C1 segment of cervical spinal cord (tissue), 14 donors: ENCODE data around the gene TMX2.

ENCODE experiments used
- DNase-seq, 14 donors: peaks; one replicate each; lab custom pipeline; 2025; lab: John Stamatoyannopoulos, UW

Gene TMX2

DNA sequence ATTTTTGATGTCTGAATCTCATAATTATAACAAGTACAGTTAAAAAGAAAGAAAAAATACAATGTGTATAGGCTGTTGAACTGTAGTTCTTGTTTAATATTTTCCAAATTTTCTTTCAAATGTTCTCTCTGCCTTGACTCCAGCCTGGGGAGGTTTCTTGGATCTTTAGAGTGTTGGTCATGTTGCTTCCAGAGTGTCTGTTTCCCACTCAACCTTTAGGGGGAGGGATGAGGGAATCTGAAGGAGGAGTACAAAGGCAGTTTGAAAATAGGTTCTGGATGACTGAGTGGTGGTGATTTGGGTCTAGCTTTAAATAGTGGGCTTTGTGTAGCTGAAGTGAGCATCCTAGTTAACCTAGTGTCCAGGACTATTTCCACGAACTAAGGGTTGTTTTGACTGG lies 51.2 kb downstream of the TMX2 start:
- peak in 2 of 14 donors; percentile 10 to 29 for DNase-seq

DNA sequence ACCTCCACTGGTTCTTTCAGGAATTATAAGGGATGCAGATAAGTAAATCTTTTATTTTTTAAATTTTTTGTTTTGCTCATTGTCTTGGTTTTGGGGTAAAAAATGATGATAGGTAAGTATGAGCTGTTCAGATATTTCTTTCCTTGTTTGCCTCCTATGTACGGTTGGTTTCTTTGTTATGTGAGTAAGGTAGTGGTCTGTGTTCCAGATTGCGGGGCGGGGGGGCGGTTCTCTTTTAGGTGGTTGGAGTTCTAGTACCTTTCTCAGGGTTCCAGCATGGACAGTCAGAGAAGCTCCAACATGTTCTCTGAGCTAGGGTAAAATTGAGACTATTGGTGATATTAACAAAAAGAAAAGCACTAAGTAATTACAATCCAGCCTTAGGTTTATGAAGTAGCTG lies 51.6 kb downstream of the TMX2 start:
- no peak for DNase-seq

DNA sequence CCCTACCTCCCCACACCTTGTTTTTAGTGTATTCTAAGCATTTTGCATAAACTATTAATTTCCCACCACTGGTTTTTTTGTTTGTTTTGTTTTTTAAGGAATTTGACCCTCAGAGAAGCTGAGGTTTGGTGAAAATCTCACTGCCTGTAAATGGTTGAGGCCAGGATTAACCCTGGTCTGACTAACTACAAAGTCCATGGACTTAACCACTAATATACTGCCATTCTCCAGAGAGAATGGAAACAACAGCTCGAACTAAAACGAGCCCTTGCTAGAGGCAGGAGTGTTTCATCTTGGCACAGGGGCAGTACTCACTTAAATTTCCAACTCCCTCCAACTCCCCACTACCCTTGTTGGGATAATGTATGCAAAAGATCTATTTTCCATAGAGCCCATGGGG lies 52.2 kb downstream of the TMX2 start:
- no peak for DNase-seq

DNA sequence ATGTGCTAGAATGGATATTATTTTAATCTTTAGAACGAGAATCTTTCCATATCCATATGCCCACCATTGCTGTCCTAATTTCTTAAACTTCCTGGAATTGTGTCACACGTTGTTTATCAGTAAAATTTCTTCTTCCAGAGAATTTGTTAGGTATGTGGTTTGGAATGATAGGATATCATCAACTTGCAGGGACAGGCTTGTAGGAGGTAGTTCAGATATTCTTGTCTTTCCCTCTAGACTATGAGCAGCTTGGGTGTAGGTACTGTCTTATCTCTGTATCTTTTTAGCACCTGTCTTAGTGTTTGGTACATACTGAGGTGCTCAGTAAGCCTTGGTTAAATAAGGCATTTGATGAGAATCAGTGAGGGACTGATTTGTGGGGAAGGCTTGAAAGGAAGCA lies 52.6 kb downstream of the TMX2 start:
- DNase-seq = no peak

DNA sequence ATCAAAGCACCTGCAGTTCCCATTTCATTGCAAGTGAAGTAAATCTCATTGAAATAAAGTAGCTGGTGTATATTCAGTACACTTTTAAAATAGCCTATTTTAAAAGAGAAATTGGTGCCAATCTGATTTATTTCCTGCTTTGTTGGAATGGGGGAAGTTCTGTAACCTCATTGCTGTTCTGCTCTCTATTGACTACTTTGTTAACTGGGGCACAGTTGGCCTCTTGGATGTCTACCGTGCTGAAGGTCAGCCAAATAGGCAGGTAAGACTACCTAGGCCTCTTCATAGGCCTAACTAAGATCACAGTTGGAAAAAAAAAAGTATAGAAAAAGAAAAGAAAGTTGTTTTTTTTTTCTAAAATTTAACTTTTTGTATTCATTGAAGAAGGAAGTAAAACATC lies 58.4 kb downstream of the TMX2 start:
- no peak for DNase-seq

DNA sequence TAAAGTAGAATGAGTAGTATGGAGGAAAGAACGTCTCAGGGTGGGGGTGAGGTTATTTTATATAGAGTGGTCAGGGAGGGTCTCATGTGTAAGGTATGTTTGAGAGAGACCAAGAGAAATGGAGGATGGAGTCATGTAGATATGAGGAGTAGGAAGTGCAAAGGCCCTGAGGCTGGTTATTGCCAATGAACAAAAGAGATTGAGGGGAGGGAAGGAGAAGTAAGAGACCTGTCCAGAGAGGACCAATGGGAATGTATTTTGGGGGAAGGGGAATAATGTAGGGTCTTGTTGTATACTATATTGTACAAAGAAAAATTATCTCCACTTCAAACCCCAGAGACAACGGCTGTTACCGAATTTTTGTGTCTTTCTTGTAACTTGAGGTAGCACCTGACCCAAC lies 59.0 kb downstream of the TMX2 start:
- DNase-seq = no peak

DNA sequence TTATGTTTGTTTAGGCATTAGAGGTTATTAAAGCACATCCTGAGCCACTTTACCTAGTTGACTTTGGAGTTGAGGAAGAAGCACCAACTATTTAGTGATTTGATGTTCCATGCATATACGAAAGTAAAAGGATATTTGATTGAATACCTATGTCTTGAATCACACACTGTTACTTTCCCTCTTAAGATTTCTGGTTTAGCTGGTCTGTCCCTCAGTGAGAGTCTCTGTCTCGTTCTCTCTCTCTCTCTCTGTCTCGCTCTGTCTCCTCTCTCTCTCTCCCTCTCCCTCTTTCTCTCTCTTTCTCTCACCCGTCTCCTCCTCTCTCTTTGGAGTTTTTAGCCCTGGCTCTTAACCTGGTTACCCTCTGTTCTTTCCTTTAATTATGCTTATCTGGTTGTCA lies 60.2 kb downstream of the TMX2 start:
- DNase-seq = no peak

DNA sequence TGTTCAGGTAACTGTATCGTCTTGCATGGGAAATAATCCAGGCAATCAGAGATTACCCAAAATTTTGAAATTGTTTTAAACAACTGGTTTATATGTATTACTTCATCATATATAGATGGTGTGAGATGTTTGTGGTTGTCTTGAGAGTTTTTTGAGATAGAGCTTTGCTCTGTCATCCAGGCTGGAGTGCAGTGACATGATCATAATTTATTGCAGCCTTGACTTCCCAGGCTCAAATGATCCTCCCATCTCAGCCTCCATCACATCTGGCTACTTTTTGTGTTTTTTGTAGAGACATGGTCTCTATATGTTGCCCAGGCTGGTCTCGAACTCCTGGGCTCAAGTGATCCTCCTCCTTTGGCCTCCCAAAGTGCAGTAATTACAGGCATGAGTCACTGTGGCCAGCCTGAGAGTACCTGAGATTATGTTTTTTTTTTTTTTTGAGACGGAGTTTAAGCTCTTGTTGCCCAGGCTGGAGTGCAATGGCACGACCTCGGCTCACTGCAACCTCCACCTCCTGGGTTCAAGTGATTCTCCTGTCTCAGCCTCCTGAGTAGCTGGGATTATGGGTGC lies 60.7 kb downstream of the TMX2 start:
- no peak for DNase-seq

DNA sequence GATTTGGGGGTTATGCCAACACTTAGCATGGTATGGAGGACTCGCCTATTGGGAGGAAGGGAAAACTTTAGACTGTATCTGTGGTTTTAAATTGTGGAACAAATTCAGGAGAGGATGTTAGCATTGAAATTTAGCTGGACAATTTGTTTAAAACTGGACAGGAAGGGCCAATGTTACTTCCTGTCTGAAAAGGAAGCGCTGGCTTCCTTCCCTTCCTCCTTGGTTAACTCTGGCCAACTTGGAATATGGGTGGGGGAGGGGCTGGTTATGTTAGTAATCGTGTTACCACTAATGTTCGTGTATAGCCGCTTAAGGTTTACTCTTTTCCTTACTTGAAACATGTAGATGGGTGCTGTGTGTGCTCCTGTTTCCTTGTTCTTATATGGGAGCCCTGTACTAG lies 63.1 kb downstream of the TMX2 start:
- no peak for DNase-seq

DNA sequence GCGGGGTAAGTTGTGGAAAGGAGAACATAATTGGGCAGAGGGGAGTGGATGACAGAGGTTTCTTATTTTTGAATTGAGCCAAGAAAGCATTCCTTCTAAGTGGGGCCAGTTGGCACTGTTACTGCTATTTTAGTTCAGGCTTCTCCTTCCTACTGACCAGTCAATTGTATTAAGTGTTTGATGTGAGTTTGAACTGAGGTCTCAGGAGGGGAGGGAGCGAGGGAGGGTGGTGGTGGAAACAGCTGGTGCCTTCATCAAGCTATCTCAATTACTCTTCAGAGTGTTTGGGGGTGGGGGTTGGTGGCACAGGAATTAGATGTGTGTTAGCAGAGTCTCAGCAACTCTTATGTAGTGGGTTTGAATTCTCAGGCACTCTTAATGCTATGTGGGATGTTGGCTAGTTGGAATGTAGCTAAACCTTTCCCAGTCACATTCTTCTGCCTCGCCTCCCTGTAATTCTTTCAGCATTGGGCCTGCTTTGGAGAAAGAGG lies 63.7 kb downstream of the TMX2 start:
- no peak for DNase-seq

DNA sequence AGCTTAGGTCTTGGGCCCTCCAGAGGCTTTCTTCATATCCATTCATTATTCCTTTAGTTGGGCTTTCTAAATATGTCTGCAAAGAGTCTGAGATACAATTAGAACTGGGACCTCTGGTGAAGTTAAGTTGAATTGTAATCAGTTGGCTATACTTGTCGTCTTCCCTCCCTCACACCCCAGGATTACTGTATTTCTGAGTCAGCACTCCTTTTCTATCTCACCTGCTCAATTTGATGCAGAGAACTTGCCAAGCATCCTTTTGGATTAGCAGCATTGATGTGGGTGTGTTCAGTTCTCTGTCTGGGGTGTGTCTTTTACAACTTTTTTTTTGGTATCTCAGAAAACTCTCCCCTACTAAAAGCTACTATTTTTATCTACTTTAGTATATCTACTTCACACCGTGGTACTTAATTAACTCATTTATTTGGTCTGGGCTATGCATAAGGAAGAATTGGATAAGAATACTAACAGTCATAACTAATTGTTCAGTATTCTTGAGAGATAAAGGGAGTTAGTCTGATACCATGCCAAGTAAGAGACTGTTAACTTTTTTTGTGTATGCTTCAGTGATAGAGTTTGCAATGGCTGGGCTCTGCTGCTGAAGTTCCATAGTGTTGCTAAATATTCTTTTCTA lies 64.3 kb downstream of the TMX2 start:
- DNase-seq = no peak

DNA sequence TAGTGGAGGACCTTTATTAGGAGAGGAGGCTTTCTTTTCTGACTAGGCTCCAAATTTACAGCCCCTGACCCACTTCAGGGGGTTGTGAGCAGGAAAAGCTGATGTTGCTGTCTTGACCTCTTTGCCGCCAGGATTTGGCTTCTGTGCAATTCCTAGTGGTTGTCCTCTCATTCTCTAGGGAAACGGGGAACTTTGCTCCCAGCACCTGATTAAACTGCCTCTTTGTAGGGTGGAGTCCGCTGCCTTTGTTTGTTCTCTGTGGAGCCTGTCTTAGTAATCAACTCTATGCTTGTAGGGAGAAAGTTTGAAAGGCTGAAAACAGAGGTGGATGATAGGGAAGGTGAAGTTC lies 65.5 kb downstream of the TMX2 start:
- no peak for DNase-seq

DNA sequence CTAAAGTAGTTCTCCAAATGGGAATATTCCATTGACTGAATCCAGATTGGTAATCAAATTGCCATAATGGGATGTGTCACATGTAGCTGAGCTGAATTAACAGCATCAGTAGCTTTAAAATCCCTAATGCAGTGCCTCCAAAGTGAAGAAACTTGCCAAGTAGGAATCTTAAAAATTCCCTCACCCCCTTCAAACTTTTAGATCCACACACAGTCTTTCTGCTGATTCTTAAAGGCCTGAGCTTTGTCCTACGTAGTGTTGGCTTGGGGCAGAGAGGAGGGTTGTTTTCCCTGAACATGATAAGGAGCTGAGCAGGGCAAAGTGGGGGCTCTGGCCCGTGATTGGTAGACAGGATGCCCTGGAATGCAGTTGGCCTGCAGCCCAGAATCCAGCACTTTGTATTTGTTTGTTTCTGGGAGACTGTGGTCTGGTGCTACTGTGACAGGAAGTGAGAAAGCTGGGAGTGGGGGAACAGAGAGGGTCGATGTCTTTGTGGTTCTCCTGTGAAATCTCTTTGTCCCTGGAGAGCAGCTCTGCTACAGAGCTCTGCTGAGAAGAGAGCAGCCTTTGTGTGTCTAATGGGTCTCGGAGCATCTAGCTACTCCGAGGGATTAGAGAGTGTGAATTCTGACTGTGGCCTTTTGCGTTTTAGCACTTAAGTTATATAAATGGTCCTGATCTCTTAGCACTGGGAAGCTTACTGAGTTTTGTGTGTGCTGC lies 66.1 kb downstream of the TMX2 start:
- DNase-seq = peak in 13 of 14 donors; percentile 9 to 82 (median 69)

DNA sequence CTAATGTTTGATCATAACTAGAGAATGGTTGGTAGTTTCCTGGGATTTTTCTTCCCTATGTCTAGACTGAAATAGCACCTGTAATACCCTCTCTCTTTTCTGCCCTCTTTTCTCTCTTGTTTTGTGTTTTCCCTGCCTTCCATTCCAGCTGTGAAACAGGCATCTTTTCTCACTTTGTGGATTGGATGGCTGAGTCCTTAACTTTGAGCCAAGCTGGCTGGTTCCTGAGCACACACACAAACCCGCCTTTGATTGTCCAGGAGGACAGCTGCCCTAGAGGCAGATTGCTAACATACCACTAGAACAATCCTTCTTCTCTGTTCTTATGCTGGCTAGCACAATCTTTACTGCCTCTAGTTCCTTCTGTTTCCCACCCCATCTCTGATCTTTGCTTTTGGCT lies 66.9 kb downstream of the TMX2 start:
- peak in 7 of 14 donors; percentile 18 to 46 (median 34) for DNase-seq

DNA sequence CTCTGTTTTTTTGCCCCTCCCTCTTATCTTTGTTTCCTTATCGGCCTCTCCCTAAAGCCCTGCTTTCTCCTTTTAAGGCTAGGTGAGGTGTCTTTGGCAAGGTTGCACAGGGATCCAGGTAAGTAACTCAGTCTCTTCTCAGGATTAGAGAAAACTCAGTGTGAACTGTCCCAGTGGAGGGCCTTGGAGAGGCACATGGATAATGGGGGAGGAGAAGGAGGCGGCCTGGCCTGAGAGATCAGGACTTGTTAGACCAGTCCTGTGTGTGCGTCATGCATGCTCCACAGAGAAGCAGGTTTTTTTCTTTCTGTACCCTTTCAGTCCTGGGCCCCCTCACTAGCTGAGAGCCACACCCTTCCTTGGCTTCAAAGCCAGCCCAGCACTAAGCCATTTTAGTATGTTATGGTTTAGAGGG lies 69.1 kb downstream of the TMX2 start:
- no peak for DNase-seq

DNA sequence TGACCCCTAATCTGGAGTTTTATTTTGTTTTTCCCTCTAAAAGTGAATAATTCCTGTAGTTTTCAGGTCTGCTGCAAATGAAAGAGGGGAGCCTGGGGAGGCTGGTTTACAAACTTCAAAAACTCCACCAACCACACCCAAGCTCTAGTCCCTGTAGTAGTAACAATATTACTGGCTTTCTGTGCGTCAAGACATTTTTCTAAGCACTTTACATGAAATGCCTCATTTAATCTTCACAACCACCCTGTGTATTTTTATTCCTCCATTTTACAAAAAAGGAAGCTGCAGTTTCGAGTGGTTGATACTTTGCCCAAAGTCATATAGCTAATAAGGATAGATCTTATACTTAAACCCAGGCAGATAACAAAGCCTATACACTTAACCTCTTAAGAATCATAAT lies 72.7 kb downstream of the TMX2 start:
- DNase-seq = no peak

DNA sequence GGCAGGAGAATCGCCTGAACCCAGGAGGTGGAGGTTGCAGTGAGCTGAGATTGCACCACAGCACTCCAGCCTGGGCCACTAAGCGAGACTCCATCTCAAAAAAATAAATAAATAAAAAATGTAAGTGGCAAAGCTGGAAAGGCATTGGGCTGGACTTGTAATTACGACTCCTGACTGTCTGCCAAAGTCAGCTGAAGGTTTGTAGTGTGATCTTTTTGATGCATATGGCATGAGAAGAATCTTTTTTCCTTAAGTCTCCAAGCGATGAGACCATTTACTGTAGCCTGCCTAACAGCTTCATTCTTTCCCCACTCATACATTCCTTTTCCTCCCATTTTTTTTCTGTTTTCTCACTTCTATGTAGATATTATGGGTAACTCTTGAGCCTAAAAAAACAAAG lies 74.0 kb downstream of the TMX2 start:
- no peak for DNase-seq

DNA sequence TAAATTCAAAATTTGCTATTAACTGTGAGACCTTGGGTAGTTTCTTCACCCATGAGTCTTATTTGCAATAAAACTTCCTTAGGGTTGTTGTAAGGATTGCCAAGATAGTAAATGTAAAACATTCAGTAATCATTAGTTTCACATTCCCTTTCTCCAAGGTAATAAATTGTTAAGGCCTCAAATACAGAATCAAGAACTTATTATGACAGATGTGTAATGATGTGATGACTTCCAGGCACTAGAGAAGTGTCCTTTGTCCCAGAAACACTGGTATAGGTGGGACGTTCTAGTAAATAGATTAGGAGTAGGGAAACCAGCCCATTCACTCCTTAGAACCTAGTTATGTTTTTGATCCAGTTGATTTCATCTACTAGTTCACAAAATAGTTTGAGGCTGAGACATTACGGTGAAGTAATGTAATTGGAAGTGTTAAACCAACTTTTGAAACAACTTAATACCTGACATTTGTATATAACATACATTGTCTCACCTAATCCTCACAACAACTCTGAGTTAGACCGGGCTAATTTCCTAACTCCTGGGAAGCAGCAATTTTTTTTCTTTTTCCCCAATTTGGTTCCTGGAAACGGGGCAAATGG lies 74.7 kb downstream of the TMX2 start:
- DNase-seq = no peak

DNA sequence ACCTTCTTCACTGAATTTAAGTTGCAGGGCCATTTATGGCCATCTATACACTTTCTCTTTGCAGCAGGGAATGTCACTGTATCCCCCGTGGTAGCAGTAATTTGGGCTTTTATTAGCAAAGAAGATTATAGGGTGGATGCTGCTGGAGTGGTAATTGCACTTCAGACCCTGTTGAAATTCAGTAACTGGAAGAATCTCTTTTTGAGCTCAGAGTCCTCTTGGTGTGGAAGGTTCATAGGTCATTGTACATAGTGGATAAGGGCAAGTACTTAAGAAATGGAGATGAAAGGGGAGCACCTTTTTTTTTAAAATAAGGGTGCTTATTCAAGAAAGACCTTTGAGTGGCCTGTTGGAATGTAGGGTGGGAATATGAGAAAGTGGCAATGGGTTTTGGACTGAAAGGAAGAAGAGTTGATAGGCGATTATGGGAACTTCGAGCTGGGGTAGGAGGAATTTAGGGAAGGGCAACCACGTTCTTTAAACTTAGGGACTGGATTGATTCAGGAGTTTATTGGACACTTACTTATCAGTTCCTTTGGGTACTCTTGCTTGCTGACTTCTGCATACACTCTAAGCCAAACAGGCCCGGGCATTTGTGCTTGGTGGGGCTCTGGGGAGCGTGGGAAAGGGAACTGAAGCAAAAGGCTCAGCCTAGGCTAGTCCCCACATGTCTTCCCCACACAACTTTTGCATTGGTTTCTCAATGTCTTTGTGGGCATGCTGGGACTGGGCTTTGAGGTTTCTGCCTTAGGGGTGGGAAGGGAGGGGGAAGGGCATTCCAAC lies 75.7 kb downstream of the TMX2 start:
- DNase-seq = peak in 6 of 14 donors; percentile 8 to 51 (median 26)

DNA sequence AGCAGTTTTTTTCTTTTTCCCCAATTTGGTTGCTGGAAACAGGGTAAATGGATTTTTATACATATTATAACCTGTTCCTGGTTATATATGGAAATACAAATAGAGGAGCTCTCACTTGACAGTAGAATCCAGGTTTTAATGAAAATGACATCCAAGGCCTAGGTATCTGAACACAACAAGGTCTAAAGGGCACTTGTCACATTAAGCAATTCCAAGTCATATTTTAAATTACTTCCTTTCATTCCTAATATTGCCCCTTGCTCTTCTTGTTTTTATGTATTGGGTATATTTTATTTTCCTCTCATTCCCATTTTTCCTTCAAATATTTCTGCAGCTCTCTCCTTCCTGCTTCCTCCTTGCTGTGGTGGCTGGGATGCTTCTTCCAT lies 76.3 kb downstream of the TMX2 start:
- no peak for DNase-seq
